ENCODE measurements around the gene DHX36.

The DHX36 gene

GRCh38 chr3:154228561-154229216 is 95.6 kb downstream of the DHX36 start:
- no peak for TF ChIP-seq ZBTB7A (IDR thresholded peaks at IDR 0.05; ENCODE audit: low read depth)
- no peak for TF ChIP-seq MAX (IDR thresholded peaks at IDR 0.05)
- TF ChIP-seq TCF12 (IDR thresholded peaks at IDR 0.05; ENCODE audit: low read depth), result no peak
- TF ChIP-seq YY1 (IDR thresholded peaks at IDR 0.05; ENCODE audit: low read depth), result no peak
- TF ChIP-seq NFIC (IDR thresholded peaks at IDR 0.05), result no peak
- TF ChIP-seq RAD21 (IDR thresholded peaks at IDR 0.05; ENCODE audit: low read depth), result no peak
- TF ChIP-seq TAF1 (IDR thresholded peaks at IDR 0.05; ENCODE audit: low read depth), result no peak
- TF ChIP-seq EP300 (IDR thresholded peaks at IDR 0.05; ENCODE audit: borderline replicate concordance), result no peak
- no peak for TF ChIP-seq EGR1 (IDR thresholded peaks at IDR 0.05)
- no peak for TF ChIP-seq CREB1 (IDR thresholded peaks at IDR 0.05; ENCODE audit: low read depth)
- TF ChIP-seq FOXM1 (IDR thresholded peaks at IDR 0.05; ENCODE audit: borderline replicate concordance, low read depth), result no peak
- no peak for TF ChIP-seq CEBPB (IDR thresholded peaks at IDR 0.05)
- no peak for TF ChIP-seq USF1 (IDR thresholded peaks at IDR 0.05)
- TF ChIP-seq TEAD4 (IDR thresholded peaks at IDR 0.05), result no peak
- no peak for TF ChIP-seq REST (IDR thresholded peaks at IDR 0.05; ENCODE audit: low read depth)

- TF ChIP-seq FOXM1 (IDR thresholded peaks at IDR 0.05; ENCODE audit: borderline replicate concordance, low read depth), result no peak
- no peak for TF ChIP-seq TEAD4 (IDR thresholded peaks at IDR 0.05)
- TF ChIP-seq REST (IDR thresholded peaks at IDR 0.05; ENCODE audit: low read depth), result no peak
- TF ChIP-seq RAD21 (IDR thresholded peaks at IDR 0.05; ENCODE audit: low read depth), result no peak
- no peak for TF ChIP-seq CEBPB (IDR thresholded peaks at IDR 0.05)
- TF ChIP-seq CREB1 (IDR thresholded peaks at IDR 0.05; ENCODE audit: low read depth), result no peak
- no peak for TF ChIP-seq USF1 (IDR thresholded peaks at IDR 0.05)
- TF ChIP-seq YY1 (IDR thresholded peaks at IDR 0.05; ENCODE audit: low read depth), result no peak
- no peak for TF ChIP-seq EP300 (IDR thresholded peaks at IDR 0.05; ENCODE audit: borderline replicate concordance)
- no peak for TF ChIP-seq NFIC (IDR thresholded peaks at IDR 0.05)
- TF ChIP-seq ZBTB7A (IDR thresholded peaks at IDR 0.05; ENCODE audit: low read depth), result no peak
- no peak for TF ChIP-seq MAX (IDR thresholded peaks at IDR 0.05)
- TF ChIP-seq EGR1 (IDR thresholded peaks at IDR 0.05), result no peak
- TF ChIP-seq TAF1 (IDR thresholded peaks at IDR 0.05; ENCODE audit: low read depth), result no peak
- no peak for TF ChIP-seq TCF12 (IDR thresholded peaks at IDR 0.05; ENCODE audit: low read depth)
Measured at GRCh38 chr3:154227531-154227930, 96.8 kb downstream of the DHX36 start.

GRCh38 chr3:154225536-154225935 is 98.8 kb downstream of the DHX36 start:
- TF ChIP-seq MAX (IDR thresholded peaks at IDR 0.05) (no peak), CREB1 (IDR thresholded peaks at IDR 0.05; ENCODE audit: low read depth) (no peak), ZBTB7A (IDR thresholded peaks at IDR 0.05; ENCODE audit: low read depth) (no peak), RAD21 (IDR thresholded peaks at IDR 0.05; ENCODE audit: low read depth) (no peak), TEAD4 (IDR thresholded peaks at IDR 0.05) (no peak), EP300 (IDR thresholded peaks at IDR 0.05; ENCODE audit: borderline replicate concordance) (no peak), USF1 (IDR thresholded peaks at IDR 0.05) (no peak)

- TF ChIP-seq TCF12 (IDR thresholded peaks at IDR 0.05; ENCODE audit: low read depth), result no peak
- TF ChIP-seq MAX (IDR thresholded peaks at IDR 0.05), result no peak
- no peak for TF ChIP-seq EGR1 (IDR thresholded peaks at IDR 0.05)
- TF ChIP-seq YY1 (IDR thresholded peaks at IDR 0.05; ENCODE audit: low read depth), result no peak
- no peak for TF ChIP-seq NFIC (IDR thresholded peaks at IDR 0.05)
- no peak for TF ChIP-seq TEAD4 (IDR thresholded peaks at IDR 0.05)
- TF ChIP-seq CEBPB (IDR thresholded peaks at IDR 0.05), result no peak
- no peak for TF ChIP-seq FOXM1 (IDR thresholded peaks at IDR 0.05; ENCODE audit: borderline replicate concordance, low read depth)
- TF ChIP-seq RAD21 (IDR thresholded peaks at IDR 0.05; ENCODE audit: low read depth), result no peak
- no peak for TF ChIP-seq EP300 (IDR thresholded peaks at IDR 0.05; ENCODE audit: borderline replicate concordance)
Measured at GRCh38 chr3:154224866-154225265, 99.4 kb downstream of the DHX36 start.

GRCh38 chr3:154224366-154224765 is 99.9 kb downstream of the DHX36 start:
- TF ChIP-seq CEBPB (IDR thresholded peaks at IDR 0.05), result no peak
- no peak for TF ChIP-seq TAF1 (IDR thresholded peaks at IDR 0.05; ENCODE audit: low read depth)
- no peak for TF ChIP-seq EP300 (IDR thresholded peaks at IDR 0.05; ENCODE audit: borderline replicate concordance)
- TF ChIP-seq CREB1 (IDR thresholded peaks at IDR 0.05; ENCODE audit: low read depth), result no peak
- no peak for TF ChIP-seq MAX (IDR thresholded peaks at IDR 0.05)
- TF ChIP-seq TEAD4 (IDR thresholded peaks at IDR 0.05), result no peak
- no peak for TF ChIP-seq ZBTB7A (IDR thresholded peaks at IDR 0.05; ENCODE audit: low read depth)
- TF ChIP-seq RAD21 (IDR thresholded peaks at IDR 0.05; ENCODE audit: low read depth), result no peak
- TF ChIP-seq YY1 (IDR thresholded peaks at IDR 0.05; ENCODE audit: low read depth), result no peak
- TF ChIP-seq EGR1 (IDR thresholded peaks at IDR 0.05), result no peak
- TF ChIP-seq TCF12 (IDR thresholded peaks at IDR 0.05; ENCODE audit: low read depth), result no peak

All from Ishikawa (cell line).